ENCODE results near the gene RNF220. TPM values are rescaled to one million over a fixed set of nuclear protein-coding genes. Genes with fewer than 3 reads are reported as not detected.

RNF220 gene
- total RNA-seq, 1 donor from 2014 or later, result 47.1 TPM

DNA sequence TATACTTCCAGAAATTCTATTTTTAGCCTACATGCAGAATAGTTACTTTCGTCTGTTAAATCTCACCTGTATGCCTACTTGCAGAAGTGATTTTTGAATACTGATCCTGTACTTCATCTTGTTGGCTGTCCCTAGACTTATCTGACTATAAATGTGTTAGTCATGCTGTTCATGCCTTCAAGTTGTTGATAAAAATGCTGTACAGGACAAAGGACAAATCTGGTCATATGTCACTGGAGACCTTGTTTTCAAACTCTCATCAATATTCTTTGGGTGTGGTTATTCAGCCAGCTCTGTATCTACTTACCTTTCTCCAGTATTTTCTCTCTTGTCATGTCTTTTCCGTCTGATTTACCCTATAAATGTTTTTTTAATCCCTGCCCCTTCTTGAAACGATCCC lies 132.9 kb downstream of the RNF220 start:
- H3K4me1 Mint-ChIP-seq (ENCODE audit: low read depth, unreplicated experiment), result peaks cover 7% of the 10 kb centered on the region
- FAIRE-seq (no peak), DNase-seq (ENCODE audit: low read depth) (no peak)
- H3K4me2 ChIP-seq (ENCODE audit: low read length), result no peak overlapping the region
- H3K27me3 Mint-ChIP-seq (ENCODE audit: low read depth, unreplicated experiment), result peaks cover 12% of the 10 kb centered on the region
- H3K36me3 ChIP-seq (ENCODE audit: insufficient read depth, low read length), result no peaks in the 10 kb centered on the region
- H3K4me3 Mint-ChIP-seq (ENCODE audit: unreplicated experiment), result no peak overlapping the region
- no peaks in the 10 kb centered on the region for H3K9me3 ChIP-seq (ENCODE audit: insufficient read depth, low read depth, low read length)
- no peaks in the 10 kb centered on the region for H3K4me1 ChIP-seq (ENCODE audit: insufficient read depth, low read length)
- no peaks in the 10 kb centered on the region for H3K79me2 ChIP-seq (ENCODE audit: insufficient read depth, low read length)
- peaks cover 11% of the 10 kb centered on the region for H3K36me3 Mint-ChIP-seq (ENCODE audit: low read depth, unreplicated experiment)
- TF ChIP-seq, protein P1, sequence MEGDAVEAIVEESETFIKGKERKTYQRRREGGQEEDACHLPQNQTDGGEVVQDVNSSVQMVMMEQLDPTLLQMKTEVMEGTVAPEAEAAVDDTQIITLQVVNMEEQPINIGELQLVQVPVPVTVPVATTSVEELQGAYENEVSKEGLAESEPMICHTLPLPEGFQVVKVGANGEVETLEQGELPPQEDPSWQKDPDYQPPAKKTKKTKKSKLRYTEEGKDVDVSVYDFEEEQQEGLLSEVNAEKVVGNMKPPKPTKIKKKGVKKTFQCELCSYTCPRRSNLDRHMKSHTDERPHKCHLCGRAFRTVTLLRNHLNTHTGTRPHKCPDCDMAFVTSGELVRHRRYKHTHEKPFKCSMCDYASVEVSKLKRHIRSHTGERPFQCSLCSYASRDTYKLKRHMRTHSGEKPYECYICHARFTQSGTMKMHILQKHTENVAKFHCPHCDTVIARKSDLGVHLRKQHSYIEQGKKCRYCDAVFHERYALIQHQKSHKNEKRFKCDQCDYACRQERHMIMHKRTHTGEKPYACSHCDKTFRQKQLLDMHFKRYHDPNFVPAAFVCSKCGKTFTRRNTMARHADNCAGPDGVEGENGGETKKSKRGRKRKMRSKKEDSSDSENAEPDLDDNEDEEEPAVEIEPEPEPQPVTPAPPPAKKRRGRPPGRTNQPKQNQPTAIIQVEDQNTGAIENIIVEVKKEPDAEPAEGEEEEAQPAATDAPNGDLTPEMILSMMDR (IDR thresholded peaks at IDR 0.05; ENCODE audit: insufficient read depth, low read depth, low read length), result no peak
- TF ChIP-seq EZH2 (IDR thresholded peaks at IDR 0.05; ENCODE audit: insufficient read depth, low read length), result no peak
- H3K27ac Mint-ChIP-seq (ENCODE audit: unreplicated experiment), result no peak overlapping the region
- no peaks in the 10 kb centered on the region for H4K20me1 ChIP-seq (ENCODE audit: insufficient read depth, low read length)
- peaks cover 8% of the 10 kb centered on the region for H3K9me3 Mint-ChIP-seq (ENCODE audit: unreplicated experiment)
- H3K27ac ChIP-seq (ENCODE audit: low read depth, low read length), result no peak overlapping the region
- H3K27me3 ChIP-seq (ENCODE audit: insufficient read depth, low read length), result peaks cover 12% of the 10 kb centered on the region
- H3K4me3 ChIP-seq (ENCODE audit: insufficient read depth, low read depth, low read length), result no peak overlapping the region
- no peak overlapping the region for H3K9ac ChIP-seq (ENCODE audit: low read length)
- H2AFZ ChIP-seq (ENCODE audit: low read depth, low read length), result no peak overlapping the region

DNA sequence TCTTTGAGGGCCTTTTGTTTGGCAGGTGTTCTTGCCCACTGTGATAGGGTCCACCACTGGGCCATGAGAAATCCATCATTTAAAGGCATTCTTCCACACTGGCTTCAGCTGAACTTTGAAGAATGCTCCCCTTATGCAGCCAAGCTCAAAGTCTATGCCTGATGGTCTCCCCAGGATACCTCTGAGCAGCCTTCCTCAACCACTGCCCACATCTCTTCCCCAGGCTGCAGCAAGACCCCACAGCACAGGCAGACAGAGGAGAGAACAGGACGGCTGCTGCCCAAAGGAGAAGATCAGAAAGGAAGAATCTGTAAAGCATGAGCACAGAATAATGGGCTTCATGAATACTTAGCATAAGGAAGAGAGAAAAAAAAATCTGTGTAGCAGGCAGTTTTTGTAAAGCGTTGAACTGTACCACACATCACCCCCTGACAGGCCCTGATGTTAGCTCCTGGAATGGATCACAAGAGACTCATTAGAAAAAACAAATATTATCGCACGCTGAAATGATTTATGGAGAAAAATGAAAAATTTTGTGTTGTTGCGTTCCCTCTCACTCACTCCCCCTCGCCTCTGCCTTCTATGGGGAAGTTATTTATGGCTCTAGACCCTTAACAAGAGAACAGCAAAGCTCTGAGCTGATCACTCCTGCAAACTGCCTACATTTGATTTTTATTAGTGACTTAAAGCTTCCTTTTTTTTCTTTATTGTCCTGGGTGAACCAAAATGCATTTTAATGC lies 135.1 kb downstream of the RNF220 start:
- no peaks in the 10 kb centered on the region for H4K20me1 ChIP-seq (ENCODE audit: insufficient read depth, low read length)
- no peaks in the 10 kb centered on the region for H3K36me3 ChIP-seq (ENCODE audit: insufficient read depth, low read length)
- H3K9me3 Mint-ChIP-seq (ENCODE audit: unreplicated experiment), result peaks cover 3% of the 10 kb centered on the region
- H3K27me3 Mint-ChIP-seq (ENCODE audit: low read depth, unreplicated experiment), result peaks cover 17% of the 10 kb centered on the region
- H3K9ac ChIP-seq (ENCODE audit: low read length), result no peak overlapping the region
- no peaks in the 10 kb centered on the region for H3K4me1 ChIP-seq (ENCODE audit: insufficient read depth, low read length)
- H3K27ac Mint-ChIP-seq (ENCODE audit: unreplicated experiment), result no peak overlapping the region
- H3K4me3 Mint-ChIP-seq (ENCODE audit: unreplicated experiment), result no peak overlapping the region
- H3K79me2 ChIP-seq (ENCODE audit: insufficient read depth, low read length), result no peaks in the 10 kb centered on the region
- H3K36me3 Mint-ChIP-seq (ENCODE audit: low read depth, unreplicated experiment), result peaks cover 10% of the 10 kb centered on the region
- peaks cover 12% of the 10 kb centered on the region for H3K4me1 Mint-ChIP-seq (ENCODE audit: low read depth, unreplicated experiment)
- peaks cover 28% of the 10 kb centered on the region for H3K27me3 ChIP-seq (ENCODE audit: insufficient read depth, low read length)
- H3K9me3 ChIP-seq (ENCODE audit: insufficient read depth, low read depth, low read length), result no peaks in the 10 kb centered on the region
- H3K4me3 ChIP-seq (ENCODE audit: insufficient read depth, low read depth, low read length), result no peak overlapping the region
- no peak overlapping the region for H3K27ac ChIP-seq (ENCODE audit: low read depth, low read length)
- TF ChIP-seq EZH2 (IDR thresholded peaks at IDR 0.05; ENCODE audit: insufficient read depth, low read length), result no peak
- TF ChIP-seq, protein P1 (IDR thresholded peaks at IDR 0.05; ENCODE audit: insufficient read depth, low read depth, low read length), result no peak
- FAIRE-seq, result no peak
- H3K4me2 ChIP-seq (ENCODE audit: low read length), result no peak overlapping the region
- DNase-seq (ENCODE audit: low read depth), result no peak
- no peak overlapping the region for H2AFZ ChIP-seq (ENCODE audit: low read depth, low read length)

DNA sequence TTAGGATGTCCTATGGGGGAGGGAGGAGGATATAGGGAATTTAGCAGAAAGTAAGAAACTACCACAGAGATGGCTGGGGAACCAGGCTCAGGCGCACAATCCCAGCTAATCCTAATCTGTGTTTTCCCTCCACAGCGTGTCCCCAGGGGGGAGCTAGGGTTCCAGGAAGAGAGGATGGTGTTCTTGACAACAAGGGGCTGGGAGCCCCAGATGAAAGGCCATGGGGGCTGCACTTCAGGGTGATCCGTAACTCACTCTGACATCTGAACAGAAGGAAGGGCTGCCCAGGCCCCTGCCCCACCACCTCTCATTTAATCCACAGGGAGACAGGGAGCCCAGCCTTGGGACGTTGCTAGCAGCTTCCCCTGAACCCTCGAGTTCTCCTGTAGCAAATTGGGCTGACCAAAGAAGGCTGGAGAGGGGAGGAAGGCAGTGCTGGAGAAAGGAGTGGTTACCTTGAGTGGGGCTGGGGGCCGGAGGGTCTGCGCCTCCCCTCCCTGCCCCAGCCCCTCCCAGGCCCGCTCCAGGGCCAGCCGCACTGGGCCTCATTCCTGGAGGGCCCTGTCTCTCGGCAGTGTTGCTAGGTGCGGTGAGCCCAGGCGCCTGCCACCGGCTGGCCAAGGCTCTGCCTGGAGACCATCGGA lies 137.5 kb downstream of the RNF220 start:
- H3K4me3 ChIP-seq (ENCODE audit: insufficient read depth, low read depth, low read length), result no peak overlapping the region
- no peak for FAIRE-seq

More for the DNA sequence above, 137.5 kb downstream of the RNF220 start:
- H3K36me3 ChIP-seq (ENCODE audit: insufficient read depth, low read length), result no peaks in the 10 kb centered on the region
- no peak for DNase-seq (ENCODE audit: low read depth)
- H3K27me3 Mint-ChIP-seq (ENCODE audit: low read depth, unreplicated experiment), result peaks cover 22% of the 10 kb centered on the region
- no peaks in the 10 kb centered on the region for H3K9me3 ChIP-seq (ENCODE audit: insufficient read depth, low read depth, low read length)
- no peaks in the 10 kb centered on the region for H3K4me1 ChIP-seq (ENCODE audit: insufficient read depth, low read length)
- H3K27ac Mint-ChIP-seq (ENCODE audit: unreplicated experiment), result no peak overlapping the region
- H3K9me3 Mint-ChIP-seq (ENCODE audit: unreplicated experiment), result peaks cover under 1% of the 10 kb centered on the region
- peaks cover 31% of the 10 kb centered on the region for H3K27me3 ChIP-seq (ENCODE audit: insufficient read depth, low read length)
- H3K4me1 Mint-ChIP-seq (ENCODE audit: low read depth, unreplicated experiment), result peaks cover 15% of the 10 kb centered on the region
- no peak overlapping the region for H2AFZ ChIP-seq (ENCODE audit: low read depth, low read length)
- H3K4me2 ChIP-seq (ENCODE audit: low read length), result no peak overlapping the region
- no peaks in the 10 kb centered on the region for H3K79me2 ChIP-seq (ENCODE audit: insufficient read depth, low read length)
- H3K9ac ChIP-seq (ENCODE audit: low read length), result no peak overlapping the region
- peaks cover 13% of the 10 kb centered on the region for H3K36me3 Mint-ChIP-seq (ENCODE audit: low read depth, unreplicated experiment)
- TF ChIP-seq EZH2 (IDR thresholded peaks at IDR 0.05; ENCODE audit: insufficient read depth, low read length), result no peak
- TF ChIP-seq, protein P1 (IDR thresholded peaks at IDR 0.05; ENCODE audit: insufficient read depth, low read depth, low read length), result no peak
- H3K4me3 Mint-ChIP-seq (ENCODE audit: unreplicated experiment), result no peak overlapping the region
- no peak overlapping the region for H3K27ac ChIP-seq (ENCODE audit: low read depth, low read length)
- no peaks in the 10 kb centered on the region for H4K20me1 ChIP-seq (ENCODE audit: insufficient read depth, low read length)

All from astrocyte (in vitro differentiated cells and primary cell).